Sigmoid colon (tissue), 4 donors: ENCODE data around the gene NUP62.

Experiments
- EP300 ChIP-seq, 4 donors: sonication (generic); formaldehyde crosslinking; IDR thresholded peaks; one replicate each; pipeline ENCODE4 v1.6.1; 2017; ENCODE audit warnings: antibody characterized with exemption in 4 of 4
- POLR2A ChIP-seq, 2 donors: fragments of 450-650 bp; IDR thresholded peaks; one replicate each; pipeline ENCODE4 v1.6.1; 2016; ENCODE audit warnings: antibody characterized with exemption in 2 of 2, mild to moderate bottlenecking in 2 of 2, moderate library complexity in 2 of 2
- POLR2AphosphoS5 ChIP-seq, 4 donors: sonication (generic); formaldehyde crosslinking; IDR thresholded peaks; one replicate each; pipeline ENCODE4 v1.6.1; 2017; ENCODE audit warnings: antibody characterized with exemption in 4 of 4
- TF ChIP-seq, protein P1 (sequence below), 4 experiments: fragments of 450-650 bp in 3 of 4; fragments of 200-600 bp in 1 of 4; IDR thresholded peaks; one replicate each; pipeline ENCODE4 v1.5.1; 2016 to 2019; ENCODE audit warnings: antibody characterized with exemption in 4 of 4, mild to moderate bottlenecking in 3 of 4, moderate library complexity in 2 of 4

GRCh38 chr19:49920624-49921363 is 8.5 kb downstream of the NUP62 start:
- TF ChIP-seq, protein P1, sequence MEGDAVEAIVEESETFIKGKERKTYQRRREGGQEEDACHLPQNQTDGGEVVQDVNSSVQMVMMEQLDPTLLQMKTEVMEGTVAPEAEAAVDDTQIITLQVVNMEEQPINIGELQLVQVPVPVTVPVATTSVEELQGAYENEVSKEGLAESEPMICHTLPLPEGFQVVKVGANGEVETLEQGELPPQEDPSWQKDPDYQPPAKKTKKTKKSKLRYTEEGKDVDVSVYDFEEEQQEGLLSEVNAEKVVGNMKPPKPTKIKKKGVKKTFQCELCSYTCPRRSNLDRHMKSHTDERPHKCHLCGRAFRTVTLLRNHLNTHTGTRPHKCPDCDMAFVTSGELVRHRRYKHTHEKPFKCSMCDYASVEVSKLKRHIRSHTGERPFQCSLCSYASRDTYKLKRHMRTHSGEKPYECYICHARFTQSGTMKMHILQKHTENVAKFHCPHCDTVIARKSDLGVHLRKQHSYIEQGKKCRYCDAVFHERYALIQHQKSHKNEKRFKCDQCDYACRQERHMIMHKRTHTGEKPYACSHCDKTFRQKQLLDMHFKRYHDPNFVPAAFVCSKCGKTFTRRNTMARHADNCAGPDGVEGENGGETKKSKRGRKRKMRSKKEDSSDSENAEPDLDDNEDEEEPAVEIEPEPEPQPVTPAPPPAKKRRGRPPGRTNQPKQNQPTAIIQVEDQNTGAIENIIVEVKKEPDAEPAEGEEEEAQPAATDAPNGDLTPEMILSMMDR (IDR thresholded peaks at IDR 0.05): no peak
- no peak for TF ChIP-seq POLR2A (IDR thresholded peaks at IDR 0.05)
- TF ChIP-seq EP300 (IDR thresholded peaks at IDR 0.05): no peak
- no peak for TF ChIP-seq POLR2AphosphoS5 (IDR thresholded peaks at IDR 0.05)
